C4-2B (cell line): ENCODE data around the gene GPR37.

Experiments
- H3K27ac ChIP-seq: fragments of 450-650 bp; 2 replicates; pipeline ENCODE4 v1.5.1; 2017
- ZFX ChIP-seq: fragments of 450-650 bp; IDR thresholded peaks from 2 replicates; pipeline ENCODE4 v1.6.1; 2017
- TF ChIP-seq, protein P1 (sequence below): fragments of 450-650 bp; conservative IDR thresholded peaks from 2 replicates; pipeline ENCODE4 v1.5.1; 2017; ENCODE audit warnings: mild to moderate bottlenecking

The GPR37 gene

DNA sequence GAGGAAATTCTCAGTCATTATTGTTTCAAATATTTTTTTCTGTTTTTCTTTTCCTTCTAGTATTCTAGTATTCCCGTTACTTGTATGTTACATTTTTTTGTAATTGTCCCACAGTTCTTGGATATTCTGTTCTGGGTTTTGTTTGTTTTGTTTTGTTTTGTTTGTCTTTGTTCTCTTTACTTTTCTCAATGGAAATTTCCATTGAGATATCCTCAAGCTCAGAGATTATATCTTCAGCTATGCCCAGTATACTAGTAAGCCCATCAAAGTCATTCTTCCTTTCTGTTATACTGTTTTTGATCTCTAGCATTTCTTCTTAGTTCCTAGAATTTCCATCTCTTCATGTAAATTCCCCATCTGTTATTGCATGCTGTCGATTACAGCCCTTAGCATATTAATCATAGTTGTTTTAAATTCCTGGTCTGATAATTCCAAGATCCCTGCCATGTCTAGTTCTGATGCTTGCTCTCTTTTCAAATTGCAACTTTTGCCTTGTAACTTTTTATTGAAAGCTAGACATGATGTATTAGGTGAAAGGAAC, 27.8 kb downstream of the GPR37 start:
- H3K27ac ChIP-seq = no peak overlapping the region
- TF ChIP-seq, protein P1, sequence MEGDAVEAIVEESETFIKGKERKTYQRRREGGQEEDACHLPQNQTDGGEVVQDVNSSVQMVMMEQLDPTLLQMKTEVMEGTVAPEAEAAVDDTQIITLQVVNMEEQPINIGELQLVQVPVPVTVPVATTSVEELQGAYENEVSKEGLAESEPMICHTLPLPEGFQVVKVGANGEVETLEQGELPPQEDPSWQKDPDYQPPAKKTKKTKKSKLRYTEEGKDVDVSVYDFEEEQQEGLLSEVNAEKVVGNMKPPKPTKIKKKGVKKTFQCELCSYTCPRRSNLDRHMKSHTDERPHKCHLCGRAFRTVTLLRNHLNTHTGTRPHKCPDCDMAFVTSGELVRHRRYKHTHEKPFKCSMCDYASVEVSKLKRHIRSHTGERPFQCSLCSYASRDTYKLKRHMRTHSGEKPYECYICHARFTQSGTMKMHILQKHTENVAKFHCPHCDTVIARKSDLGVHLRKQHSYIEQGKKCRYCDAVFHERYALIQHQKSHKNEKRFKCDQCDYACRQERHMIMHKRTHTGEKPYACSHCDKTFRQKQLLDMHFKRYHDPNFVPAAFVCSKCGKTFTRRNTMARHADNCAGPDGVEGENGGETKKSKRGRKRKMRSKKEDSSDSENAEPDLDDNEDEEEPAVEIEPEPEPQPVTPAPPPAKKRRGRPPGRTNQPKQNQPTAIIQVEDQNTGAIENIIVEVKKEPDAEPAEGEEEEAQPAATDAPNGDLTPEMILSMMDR = no peak
- TF ChIP-seq ZFX = no peak

DNA sequence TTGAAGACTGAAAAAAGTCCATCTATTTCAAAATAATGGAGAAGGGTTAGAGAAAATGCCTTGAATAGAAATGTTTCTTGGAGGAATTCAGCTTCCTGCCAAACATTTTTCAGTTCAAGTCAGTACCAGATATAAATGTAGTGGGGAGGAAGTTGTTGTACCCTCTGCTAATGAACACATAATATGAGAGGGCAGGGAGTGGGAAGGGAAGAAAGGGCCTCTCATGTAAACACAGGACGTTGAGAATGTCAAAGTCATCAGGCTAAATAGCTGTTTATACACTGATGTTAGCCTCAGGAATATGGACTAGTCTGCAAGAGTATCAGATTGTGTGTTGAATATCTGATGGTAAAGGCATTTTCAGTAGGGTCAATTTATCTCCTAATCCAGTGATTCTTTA, 37.0 kb downstream of the GPR37 start:
- TF ChIP-seq, protein P1 = no peak
- TF ChIP-seq ZFX = no peak
- H3K27ac ChIP-seq = no peak overlapping the region

DNA sequence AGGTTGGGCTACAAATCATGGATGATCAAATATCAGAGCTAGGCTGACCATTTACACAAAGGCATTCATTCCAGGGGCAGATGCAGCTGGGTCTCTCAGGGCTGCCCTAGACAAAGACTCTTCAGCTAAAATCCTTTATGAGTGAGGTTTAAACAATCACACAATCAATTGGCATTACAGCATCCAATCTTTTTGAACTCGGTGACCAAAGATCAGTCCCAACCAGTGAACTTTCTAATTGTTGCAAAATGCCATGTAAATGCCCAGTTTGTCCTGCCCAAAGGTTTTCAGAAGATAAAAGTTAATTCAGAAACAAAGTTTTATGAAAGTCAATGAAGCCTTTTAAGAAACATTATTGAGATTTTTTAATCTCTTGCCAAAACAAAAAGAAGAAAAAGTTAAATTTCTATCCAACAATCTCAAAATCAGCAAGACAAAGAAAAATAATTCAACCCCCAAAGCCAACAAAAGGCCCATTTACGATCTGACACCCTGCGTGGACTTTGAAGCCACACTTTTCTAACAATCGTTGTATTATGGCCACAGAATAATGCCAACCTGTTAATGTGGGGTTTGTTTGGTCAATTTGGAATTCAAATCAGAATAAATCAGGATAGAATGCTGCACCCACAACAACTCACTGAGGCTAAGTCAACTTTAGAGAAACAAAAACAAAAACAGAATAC, 40.9 kb downstream of the GPR37 start:
- no peak overlapping the region for H3K27ac ChIP-seq
- TF ChIP-seq ZFX = no peak
- TF ChIP-seq, protein P1 = no peak

DNA sequence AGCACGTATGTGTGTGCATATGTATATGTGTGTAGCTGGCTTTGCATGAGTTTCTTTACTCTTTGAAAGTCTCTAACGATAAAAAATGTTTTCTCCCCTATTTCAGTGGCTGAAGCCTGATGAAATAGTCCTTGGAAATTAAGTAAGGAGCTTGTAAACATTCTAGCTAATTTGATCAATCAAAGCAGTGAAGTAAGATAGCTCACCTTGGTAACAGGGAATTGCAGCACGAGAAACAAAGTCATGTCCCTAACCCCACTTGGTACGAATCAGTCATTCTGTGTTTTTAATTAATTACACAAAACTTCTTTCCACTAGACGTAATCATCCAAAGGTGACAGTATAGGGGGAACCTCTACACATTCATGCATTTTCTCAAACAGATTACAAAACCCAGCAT, 41.5 kb downstream of the GPR37 start:
- TF ChIP-seq ZFX = no peak
- TF ChIP-seq, protein P1 = no peak
- no peak overlapping the region for H3K27ac ChIP-seq

DNA sequence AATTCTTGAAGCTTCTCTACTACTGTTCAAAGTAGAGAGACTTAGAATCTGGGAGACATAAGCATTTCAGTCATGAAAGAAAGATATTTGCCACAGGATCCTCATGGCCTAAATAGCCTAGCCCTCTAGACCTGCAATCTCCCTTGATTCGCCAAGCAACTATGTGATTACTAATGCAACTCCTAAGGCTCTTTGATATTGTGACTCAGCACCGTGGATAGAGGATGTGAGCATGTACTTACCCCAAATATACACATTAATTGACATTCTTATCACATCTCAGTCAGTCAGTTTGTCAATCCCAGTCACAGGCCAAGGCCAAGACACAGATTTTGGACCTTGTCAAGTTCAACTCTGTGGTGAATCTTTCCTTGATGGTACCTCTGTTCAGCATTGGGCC, 42.6 kb downstream of the GPR37 start:
- H3K27ac ChIP-seq = no peak overlapping the region
- no peak for TF ChIP-seq ZFX
- TF ChIP-seq, protein P1 = no peak

DNA sequence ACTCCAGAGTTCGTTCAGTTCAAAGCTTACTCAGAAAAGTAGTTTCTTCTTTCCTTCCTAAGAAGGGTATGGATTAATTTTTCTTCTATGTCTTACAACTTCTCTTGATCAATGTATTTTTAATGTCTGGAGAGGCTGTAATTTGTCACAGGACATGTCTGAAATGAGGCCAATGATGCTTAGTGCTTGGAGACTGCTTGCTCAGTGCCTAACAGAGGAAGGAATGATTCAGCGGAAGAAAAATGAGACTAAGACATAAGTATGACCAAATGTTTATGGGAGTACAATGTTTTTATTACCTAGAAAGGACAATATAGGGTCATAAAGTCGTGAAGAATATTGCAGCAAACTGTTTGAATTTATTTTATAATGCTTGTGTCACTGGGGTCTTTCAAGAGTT, 43.3 kb downstream of the GPR37 start:
- TF ChIP-seq ZFX = no peak
- TF ChIP-seq, protein P1 = no peak
- H3K27ac ChIP-seq = no peak overlapping the region

DNA sequence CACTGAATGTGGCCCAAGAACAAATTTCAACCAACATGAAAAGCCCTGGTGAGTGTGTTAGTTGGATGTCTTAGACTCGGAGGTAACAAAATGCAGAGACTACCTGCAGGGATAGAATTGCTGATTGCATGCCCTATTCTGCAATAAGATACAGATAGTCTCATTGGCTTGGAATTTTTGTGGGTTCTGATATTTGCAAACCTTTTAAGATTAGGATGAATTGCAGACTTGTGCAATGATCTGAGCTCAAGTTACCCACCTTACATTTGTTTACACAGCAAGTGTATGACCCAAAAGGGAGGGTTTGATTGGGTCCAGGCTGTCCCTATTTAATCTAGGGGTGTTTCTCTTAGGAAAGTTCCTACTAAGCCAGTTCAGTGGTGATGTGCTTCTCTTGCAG, 45.4 kb downstream of the GPR37 start:
- TF ChIP-seq ZFX = no peak
- TF ChIP-seq, protein P1 = no peak
- H3K27ac ChIP-seq = no peak overlapping the region
